HTR-8/SVneo (cell line): ENCODE data around the gene BMPR1B.

Source experiments
- DNase-seq: peaks from one replicate; pipeline ENCODE4 v3.0.0; 2011; ENCODE audit warnings: low spot score, mixed read lengths; ENCODE audit not compliant: insufficient read length
- FAIRE-seq: peaks from 2 replicates; lab custom pipeline; 2011; peaks lifted over from hg19 to GRCh38; lab: Jason Lieb, UNC

Gene BMPR1B

DNA sequence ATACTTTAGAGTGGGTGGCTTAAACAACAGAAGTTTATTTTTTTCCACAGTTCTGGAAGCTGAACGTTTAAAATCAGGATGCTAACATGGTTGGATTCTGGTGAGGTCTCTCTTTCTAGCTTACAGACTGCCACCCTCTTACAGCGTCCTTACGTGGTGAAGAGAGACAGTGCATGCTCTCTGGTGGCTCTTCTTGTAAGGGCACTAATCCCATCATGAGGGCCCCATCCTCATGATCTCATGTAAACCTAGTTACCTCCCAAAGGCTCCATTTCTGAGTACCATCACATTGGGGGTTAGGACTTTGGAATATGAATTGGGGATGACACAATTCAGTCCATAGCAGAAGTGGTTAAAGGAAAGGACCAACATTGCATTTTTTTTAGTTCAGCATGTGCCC lies 132.8 kb downstream of the BMPR1B start:
- DNase-seq, result no peak
- no peak for FAIRE-seq

GRCh38 chr4:94892051-94892450 lies 134.3 kb downstream of the BMPR1B start:
- no peak for FAIRE-seq

GRCh38 chr4:94895081-94895480 lies 137.3 kb downstream of the BMPR1B start:
- no peak for FAIRE-seq
- DNase-seq, result no peak

More at GRCh38 chr4:94892051-94892450, 134.3 kb downstream of the BMPR1B start:
- no peak for DNase-seq

DNA sequence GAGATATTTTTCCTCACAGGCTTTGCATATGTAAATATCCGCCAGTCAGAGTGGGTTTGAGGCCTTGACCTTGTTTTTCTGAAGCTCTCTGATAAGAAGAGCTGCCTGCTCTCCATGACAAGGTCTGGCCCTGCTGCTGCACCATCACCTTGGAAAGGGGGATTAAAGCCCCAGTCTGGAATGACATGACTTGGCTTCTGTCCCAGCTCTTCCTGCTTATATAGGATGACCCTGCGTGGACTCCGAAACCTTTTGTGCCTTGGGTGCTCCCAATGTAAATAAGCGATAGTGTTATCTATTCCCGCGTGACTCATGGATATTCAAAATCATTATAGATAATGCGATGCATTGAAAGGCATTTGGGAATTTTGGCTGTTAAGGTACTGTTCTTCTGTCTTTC lies 139.3 kb downstream of the BMPR1B start:
- FAIRE-seq, result no peak
- DNase-seq, result no peak

DNA sequence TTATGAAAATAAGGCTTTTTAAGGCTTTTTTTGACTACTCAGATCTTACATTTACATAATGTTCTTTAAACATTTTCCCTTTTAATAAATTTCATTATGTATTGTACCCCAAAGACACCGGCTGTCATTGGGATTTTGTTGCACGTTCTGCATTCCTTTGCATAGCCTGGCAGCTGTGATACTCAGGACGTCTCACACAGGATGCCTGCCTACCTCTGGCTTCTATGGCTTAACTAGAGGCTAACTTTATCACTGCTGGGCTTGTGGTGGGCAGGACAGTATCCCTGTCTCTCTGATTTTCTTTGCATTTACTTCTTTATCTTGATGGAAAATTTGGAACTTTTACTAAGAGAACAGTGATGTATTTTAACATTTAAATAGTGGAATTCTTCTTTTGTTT lies 147.8 kb downstream of the BMPR1B start:
- no peak for DNase-seq
- FAIRE-seq, result no peak

DNA sequence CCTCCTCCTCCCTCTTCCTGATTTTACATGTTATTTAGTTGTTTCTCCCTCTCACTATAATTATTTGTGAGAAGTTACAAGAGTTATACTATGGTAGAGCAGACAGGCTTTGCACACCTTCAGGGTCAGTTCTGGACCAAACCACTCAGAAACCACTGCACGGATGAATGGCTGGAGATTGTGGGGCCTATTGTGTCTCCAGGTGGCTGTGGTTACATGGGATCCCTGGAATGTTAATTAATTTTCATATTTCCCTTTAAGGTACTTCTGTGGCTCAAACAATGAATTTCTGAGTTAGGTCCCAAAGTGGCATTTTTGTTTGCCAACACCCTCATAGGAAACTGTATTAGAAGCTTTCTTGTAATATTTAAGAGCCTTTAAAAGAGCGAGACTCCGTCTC lies 151.9 kb downstream of the BMPR1B start:
- no peak for FAIRE-seq
- DNase-seq, result no peak

DNA sequence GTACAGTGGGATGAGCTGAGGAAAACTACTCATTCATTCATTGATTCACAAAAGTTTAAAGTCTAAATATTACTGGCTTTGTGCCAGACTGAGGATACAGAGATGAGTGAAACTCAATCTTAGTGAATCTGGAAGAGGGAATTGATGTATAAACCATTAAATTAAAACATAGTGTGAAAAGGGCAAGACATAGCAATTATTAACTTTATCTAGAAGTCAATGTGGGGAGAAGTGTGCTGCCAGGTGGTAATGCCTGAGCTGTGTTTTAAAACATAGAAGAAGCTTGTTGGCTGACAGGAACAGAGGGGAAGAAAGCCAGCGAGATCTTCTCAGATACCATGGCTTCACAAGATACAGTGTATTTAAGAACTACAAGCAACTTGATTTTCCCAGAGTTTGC lies 153.4 kb downstream of the BMPR1B start:
- FAIRE-seq (no peak), DNase-seq (no peak)

GRCh38 chr4:94912606-94913005 lies 154.9 kb downstream of the BMPR1B start:
- FAIRE-seq (no peak), DNase-seq (no peak)

DNA sequence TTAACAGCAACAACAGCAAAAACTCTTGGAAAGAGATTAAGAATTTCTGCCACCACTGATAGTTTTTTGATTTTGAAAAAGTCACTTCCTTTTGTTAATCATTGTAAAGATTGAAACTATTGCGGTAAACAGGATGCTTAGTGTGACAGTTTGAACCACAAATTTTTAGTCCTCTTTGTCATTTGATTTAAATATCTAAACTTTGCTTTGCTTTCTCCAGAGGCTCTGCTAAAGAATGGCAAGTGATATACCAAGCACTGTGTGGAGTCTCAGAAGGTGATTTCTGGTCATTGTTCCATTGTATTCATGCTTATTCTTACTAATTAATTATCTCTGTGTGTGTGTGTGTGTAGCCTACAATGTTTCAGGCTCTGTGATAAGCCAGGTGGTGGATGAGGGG lies 155.6 kb downstream of the BMPR1B start:
- no peak for FAIRE-seq
- DNase-seq, result no peak

DNA sequence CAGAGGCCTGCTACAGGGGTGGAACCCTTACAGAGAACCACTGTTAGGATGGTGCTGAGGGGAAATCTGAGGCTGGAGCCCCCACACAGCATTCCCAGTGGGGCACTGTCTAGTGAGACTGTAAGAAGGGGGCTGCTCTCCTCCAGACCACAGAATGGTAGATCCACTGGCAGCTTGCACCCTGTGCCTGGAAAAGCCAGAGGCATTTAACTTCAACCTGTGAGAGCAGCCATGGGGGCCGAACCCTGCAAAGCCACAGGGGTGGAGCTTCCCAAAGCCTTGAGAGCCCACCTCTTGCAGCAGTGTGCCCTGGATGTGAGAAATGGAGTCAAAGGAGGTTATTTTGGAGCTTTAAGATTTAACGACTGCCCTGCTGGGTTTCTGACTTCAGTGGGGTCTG lies 159.4 kb downstream of the BMPR1B start:
- DNase-seq (no peak), FAIRE-seq (no peak)

- no peak for DNase-seq
- FAIRE-seq, result no peak
Measured at GRCh38 chr4:94918543-94918942, 160.8 kb downstream of the BMPR1B start.

GRCh38 chr4:94920369-94920768 lies 162.6 kb downstream of the BMPR1B start:
- FAIRE-seq, result no peak
- DNase-seq, result no peak

- DNase-seq (no peak), FAIRE-seq (no peak)
Measured at GRCh38 chr4:94924566-94924965, 166.8 kb downstream of the BMPR1B start.

DNA sequence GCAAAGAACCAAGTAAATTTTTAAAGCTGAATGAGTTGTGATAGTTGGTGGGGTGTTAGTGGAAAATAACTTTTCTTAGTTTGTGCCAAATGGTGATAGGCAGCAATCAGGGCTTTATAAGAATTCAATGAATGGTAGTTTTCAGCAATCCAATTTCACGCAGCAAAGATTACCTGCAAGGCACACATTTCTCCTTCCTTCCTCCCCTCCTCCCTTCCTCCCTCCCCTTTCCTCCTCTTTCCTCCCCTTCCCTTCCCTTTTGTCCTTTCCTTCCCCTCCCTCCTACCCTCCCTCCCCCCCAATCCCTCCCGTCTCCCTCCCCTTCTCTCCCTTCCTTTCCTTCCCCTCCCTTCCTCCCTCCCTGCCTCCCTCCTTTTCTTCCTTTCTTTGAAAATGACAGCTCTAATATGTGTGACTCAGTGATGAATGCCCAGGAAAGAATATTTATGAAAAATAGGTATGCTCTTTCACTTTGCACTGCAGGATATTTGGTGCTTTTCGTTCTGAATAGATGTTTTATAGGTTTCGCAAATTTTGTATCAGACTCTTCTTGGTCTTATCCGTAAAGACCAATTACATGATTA lies 168.1 kb downstream of the BMPR1B start:
- no peak for DNase-seq
- FAIRE-seq, result no peak

- no peak for DNase-seq
- FAIRE-seq, result no peak
Measured at GRCh38 chr4:94926936-94927335, 169.2 kb downstream of the BMPR1B start.

DNA sequence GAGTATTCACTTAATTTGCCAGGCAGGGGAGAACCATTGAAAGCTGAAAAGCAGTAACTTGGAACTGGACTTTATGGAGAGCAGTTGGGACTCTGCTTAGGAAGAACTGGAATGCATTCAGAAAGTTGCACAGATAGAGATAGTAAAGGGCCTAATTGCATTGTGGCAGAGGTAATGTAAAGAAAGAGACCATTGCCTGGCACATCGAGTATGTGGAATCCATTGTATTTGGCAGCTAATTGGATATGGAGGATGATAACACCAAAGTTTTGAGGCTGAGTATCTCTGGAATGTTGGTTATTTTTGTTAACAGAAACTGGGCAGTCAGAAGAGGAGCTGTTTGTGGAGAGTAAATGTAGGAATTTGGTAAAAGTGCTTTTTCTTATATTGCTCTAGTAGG lies 169.9 kb downstream of the BMPR1B start:
- FAIRE-seq, result no peak
- DNase-seq, result no peak

DNA sequence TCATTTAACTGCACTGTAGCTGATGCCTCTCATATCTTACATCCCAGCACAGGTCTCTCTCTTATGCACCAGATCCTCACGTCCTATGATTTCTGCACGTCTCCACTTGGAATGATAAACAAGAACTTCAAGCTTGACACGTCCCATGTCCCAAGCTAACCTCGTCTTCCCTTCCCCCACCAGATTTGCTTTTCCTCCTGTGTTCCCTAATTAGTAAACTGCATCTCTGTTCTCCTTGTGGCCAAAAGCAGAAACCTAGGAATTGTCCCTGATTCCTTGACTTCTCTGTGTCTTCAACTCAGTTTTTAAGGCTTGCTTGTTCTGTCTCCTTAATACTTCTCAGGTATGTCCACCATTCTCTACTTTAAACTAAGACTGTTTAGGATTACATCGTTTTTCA lies 171.9 kb downstream of the BMPR1B start:
- FAIRE-seq, result no peak
- DNase-seq, result no peak

DNA sequence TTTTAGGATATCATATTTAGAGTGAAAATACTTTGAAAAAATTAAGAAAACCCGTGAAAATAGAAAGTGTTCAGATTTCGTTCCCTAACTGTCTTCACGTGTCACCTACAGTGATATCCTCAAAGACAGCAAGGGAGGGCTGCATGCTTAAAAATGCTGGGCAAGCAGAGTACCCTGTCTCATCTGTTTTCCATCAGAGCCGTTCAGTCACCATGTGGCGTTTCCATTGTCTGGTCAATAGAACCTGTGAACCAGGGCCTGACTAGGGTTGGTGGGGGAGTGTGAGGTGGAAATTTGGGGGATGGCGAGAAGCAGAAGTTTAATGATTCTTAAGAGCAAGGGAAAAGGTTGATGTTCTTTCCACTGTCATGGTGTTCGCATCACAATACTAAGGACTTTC lies 173.9 kb downstream of the BMPR1B start:
- DNase-seq (no peak), FAIRE-seq (no peak)

DNA sequence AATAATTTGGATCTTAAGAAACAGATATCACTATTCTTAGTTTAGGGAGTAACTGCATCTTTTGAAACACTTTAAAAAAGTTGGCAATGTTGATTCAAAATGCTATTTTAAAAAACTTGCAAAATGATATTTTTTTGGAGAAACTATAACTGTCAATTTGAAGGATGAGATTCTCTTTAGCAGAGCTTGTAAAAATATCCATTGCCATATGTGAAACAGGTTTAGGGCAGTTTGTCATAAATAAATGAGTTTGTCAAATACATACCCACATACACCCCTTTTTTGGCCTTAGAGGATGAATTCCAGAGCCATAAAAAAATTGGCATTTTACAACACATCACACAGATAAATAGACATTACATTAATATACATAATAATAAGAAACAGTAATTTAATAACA lies 174.6 kb downstream of the BMPR1B start:
- DNase-seq, result no peak
- FAIRE-seq, result no peak

GRCh38 chr4:94933799-94934198 lies 176.0 kb downstream of the BMPR1B start:
- no peak for DNase-seq
- no peak for FAIRE-seq

DNA sequence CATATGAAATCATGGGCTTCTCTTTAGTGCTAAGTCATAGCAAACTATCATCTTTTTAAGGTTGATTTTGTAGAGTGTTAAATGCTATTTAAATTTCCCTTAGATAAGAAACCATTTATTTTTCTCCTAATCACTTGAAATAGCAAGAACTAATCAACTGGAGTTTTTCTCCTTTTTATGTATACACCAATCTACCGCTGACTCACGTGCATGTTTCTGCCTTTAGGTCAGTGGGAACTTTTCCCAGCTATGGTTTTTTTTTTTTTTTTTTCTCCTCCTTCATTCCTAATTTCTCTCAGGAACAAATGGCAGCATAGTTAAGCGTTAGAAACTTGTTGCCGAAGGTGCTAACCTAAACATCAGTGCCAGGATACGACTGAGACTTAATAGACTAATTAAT lies 176.4 kb downstream of the BMPR1B start:
- DNase-seq (no peak), FAIRE-seq (no peak)

- DNase-seq (no peak), FAIRE-seq (no peak)
Measured at GRCh38 chr4:94934864-94935263, 177.1 kb downstream of the BMPR1B start.

DNA sequence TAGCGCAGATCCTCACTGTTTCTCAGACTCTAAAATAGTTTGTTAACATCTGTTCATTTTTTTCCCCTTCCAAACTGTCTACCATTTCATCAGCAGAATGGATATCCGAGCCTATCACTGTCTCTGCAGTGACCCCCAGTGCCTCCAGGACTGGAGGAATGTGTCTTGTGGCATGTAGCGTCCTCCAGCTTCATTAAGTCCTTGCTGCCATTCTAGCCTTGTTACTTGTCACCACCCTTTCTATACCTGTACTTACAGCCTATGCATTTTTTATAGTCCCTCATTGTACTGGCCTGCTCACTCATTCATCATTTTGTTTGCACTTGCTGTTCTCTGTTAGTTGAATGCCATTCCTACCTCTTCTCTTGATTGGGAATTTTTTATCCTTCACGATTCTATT lies 179.1 kb downstream of the BMPR1B start:
- FAIRE-seq (no peak), DNase-seq (no peak)
